Epithelial cell of proximal tubule (primary cell): ENCODE results near the gene PROX1. TPM values are rescaled to one million over a fixed set of nuclear protein-coding genes. Genes with fewer than 3 reads are reported as not detected.

Experiments used
- DNase-seq: peaks from one replicate; pipeline ENCODE4 v3.0.0-alpha.2; 2011; ENCODE audit warnings: low read depth
- H3K4me3 ChIP-seq: 2 replicates; pipeline ENCODE4 v1.5.1; 2011; ENCODE audit warnings: low read depth, mild to moderate bottlenecking, low read length
- CTCF ChIP-seq: conservative IDR thresholded peaks from 2 replicates; pipeline ENCODE4 v1.5.1; 2012; ENCODE audit warnings: low read depth, mild to moderate bottlenecking, low read length
- total RNA-seq: library from RNA; depleted of rRNA; stranded (reverse); fragments of >200 nt; gene quantifications from 2 replicates; pipeline ENCODE4 v1.2.3, GENCODE V29; 2015

PROX1 gene
- total RNA-seq, 1 donor from 2014 or later: 0.06 TPM

- no peak for TF ChIP-seq CTCF
- H3K4me3 ChIP-seq: no peak overlapping the region
- no peak for DNase-seq
Observed at GRCh38 chr1:214004795-214005194, 17.0 kb downstream of the PROX1 start.

GRCh38 chr1:214005708-214006107 lies 17.9 kb downstream of the PROX1 start:
- no peak overlapping the region for H3K4me3 ChIP-seq
- no peak for TF ChIP-seq CTCF
- DNase-seq: no peak

GRCh38 chr1:214006845-214007244 lies 19.1 kb downstream of the PROX1 start:
- TF ChIP-seq CTCF: no peak
- no peak for DNase-seq
- no peak overlapping the region for H3K4me3 ChIP-seq

- H3K4me3 ChIP-seq: no peak overlapping the region
- DNase-seq: no peak
Observed at GRCh38 chr1:214008347-214008746, 20.6 kb downstream of the PROX1 start.

GRCh38 chr1:214008791-214009422 lies 21.1 kb downstream of the PROX1 start:
- TF ChIP-seq CTCF: no peak
- no peak overlapping the region for H3K4me3 ChIP-seq
- DNase-seq: no peak

More at GRCh38 chr1:214008347-214008746, 20.6 kb downstream of the PROX1 start:
- TF ChIP-seq CTCF: no peak

GRCh38 chr1:214009423-214010196 lies 21.8 kb downstream of the PROX1 start:
- no peak for TF ChIP-seq CTCF
- no peak for DNase-seq
- H3K4me3 ChIP-seq: no peak overlapping the region
